Measurements from ENCODE around the gene ACSL6. TPM values are rescaled to one million over a fixed set of nuclear protein-coding genes. Genes with fewer than 3 reads are reported as not detected.
A peak's percentile ranks its signal among the peaks of the same experiment; 100 is the strongest.

Gene ACSL6
- total RNA-seq, 1 donor from 2014 or later, result under 0.01 TPM

DNA sequence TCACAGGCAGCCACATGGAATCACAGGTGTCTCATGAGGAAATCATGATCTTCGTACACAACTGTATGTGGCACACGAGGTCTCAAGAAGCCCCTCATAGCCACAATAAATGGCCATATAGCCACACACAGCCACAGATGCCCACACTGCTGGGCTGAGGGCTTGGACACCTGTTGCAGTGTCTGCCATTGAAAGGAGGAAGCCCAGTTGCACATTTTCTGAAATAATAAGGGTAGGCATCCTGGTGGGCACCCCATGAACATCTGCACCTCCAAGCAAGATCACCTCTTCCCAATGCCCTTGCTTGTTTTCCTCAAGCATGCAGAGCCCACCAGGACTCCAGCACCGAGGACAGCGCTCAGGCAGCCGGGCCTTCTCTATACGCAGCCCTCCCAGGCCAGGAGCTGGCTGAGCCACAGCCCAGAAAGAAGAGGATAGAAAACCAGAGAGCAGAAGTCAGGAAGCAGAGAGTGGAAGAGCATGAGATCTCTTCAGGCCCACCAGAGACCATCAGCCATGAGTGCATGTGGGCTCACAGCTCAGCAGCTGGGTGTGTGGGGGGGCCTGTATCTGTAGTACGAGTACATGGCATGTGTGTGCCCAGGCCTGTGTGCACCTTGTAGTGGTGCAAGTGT, 1.0 kb upstream of the ACSL6 start:
- DNase-seq (ENCODE audit: low read depth), result peak; percentile 21
- Histone ChIP-seq H3K27me3 (ENCODE audit: control insufficient read depth, insufficient read depth, low read length) (peaks cover 41% of the 10 kb centered on the region), H3K4me3 (ENCODE audit: low read depth, low read length) (no peak overlapping the region), H3K36me3 (ENCODE audit: control insufficient read depth, insufficient read depth, low read length) (no peaks in the 10 kb centered on the region)
- TF ChIP-seq CTCF (IDR thresholded peaks at IDR 0.05; ENCODE audit: insufficient read depth, low read length, poor library complexity, severe bottlenecking), result no peak

- Histone ChIP-seq H3K27me3 (ENCODE audit: control insufficient read depth, insufficient read depth, low read length) (peaks cover 41% of the 10 kb centered on the region), H3K4me3 (ENCODE audit: low read depth, low read length) (peak overlapping the region; percentile 23), H3K36me3 (ENCODE audit: control insufficient read depth, insufficient read depth, low read length) (no peaks in the 10 kb centered on the region)
- DNase-seq (ENCODE audit: low read depth), result no peak
- TF ChIP-seq CTCF (IDR thresholded peaks at IDR 0.05; ENCODE audit: insufficient read depth, low read length, poor library complexity, severe bottlenecking), result no peak
These were observed 353 bp downstream of the ACSL6 start for GRCh38 chr5:132010989-132011621.

- no peak for TF ChIP-seq CTCF (IDR thresholded peaks at IDR 0.05; ENCODE audit: insufficient read depth, low read length, poor library complexity, severe bottlenecking)
- Histone ChIP-seq H3K4me3 (ENCODE audit: low read depth, low read length) (no peak overlapping the region), H3K27me3 (ENCODE audit: control insufficient read depth, insufficient read depth, low read length) (peaks cover 41% of the 10 kb centered on the region), H3K36me3 (ENCODE audit: control insufficient read depth, insufficient read depth, low read length) (no peaks in the 10 kb centered on the region)
- DNase-seq (ENCODE audit: low read depth), result no peak
These were observed 841 bp downstream of the ACSL6 start for GRCh38 chr5:132010645-132010988.

GRCh38 chr5:132009706-132010405, 1.6 kb downstream of the ACSL6 start:
- Histone ChIP-seq H3K27me3 (ENCODE audit: control insufficient read depth, insufficient read depth, low read length) (peaks cover 41% of the 10 kb centered on the region), H3K4me3 (ENCODE audit: low read depth, low read length) (no peak overlapping the region), H3K36me3 (ENCODE audit: control insufficient read depth, insufficient read depth, low read length) (no peaks in the 10 kb centered on the region)
- no peak for TF ChIP-seq CTCF (IDR thresholded peaks at IDR 0.05; ENCODE audit: insufficient read depth, low read length, poor library complexity, severe bottlenecking)
- DNase-seq (ENCODE audit: low read depth), result no peak

DNA sequence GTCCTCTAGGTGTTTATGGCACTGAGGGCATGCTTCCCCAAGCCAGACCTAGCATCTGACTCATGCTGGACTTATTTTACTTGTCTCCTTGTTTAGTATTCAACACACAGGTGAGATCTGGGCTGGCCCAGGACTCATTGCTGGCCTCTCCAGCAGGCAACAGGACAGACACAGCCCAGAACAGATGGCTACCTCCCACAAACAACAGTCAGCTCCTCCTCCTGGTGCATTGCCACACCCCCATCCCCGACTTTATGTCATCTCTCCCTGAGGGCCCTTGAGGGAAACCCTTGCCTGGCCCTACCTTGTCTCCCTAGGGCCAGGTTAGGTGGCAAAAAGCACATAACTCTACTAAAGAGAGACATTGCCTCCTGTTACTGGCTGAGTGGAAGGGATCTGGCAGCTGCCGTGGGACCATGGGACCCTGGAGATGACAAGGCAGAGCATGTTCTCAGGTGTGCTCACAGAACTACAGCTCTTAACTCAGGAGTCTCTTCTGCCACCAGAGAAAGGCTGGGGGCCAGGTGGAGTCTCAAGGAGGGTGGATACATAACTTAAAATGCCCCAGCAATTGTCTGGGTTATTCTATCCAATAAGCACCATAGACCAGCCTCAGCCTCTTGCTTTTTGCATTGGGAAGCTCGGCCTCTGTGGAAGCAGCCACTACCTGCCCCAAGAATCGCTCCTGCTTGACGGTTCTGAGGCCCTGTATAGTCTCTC, 2.3 kb downstream of the ACSL6 start:
- H3K4me3 ChIP-seq (ENCODE audit: low read depth, low read length), result no peak overlapping the region
- no peak for TF ChIP-seq CTCF (IDR thresholded peaks at IDR 0.05; ENCODE audit: insufficient read depth, low read length, poor library complexity, severe bottlenecking)
- no peak for DNase-seq (ENCODE audit: low read depth)
- no peaks in the 10 kb centered on the region for H3K36me3 ChIP-seq (ENCODE audit: control insufficient read depth, insufficient read depth, low read length)
- peaks cover 41% of the 10 kb centered on the region for H3K27me3 ChIP-seq (ENCODE audit: control insufficient read depth, insufficient read depth, low read length)
